CD4-positive, alpha-beta T cell treated with Interleukin-17A for 1 hour (primary cell): ENCODE data around the gene DCLRE1A.

Experiments used
- DNase-seq: peaks from one replicate; pipeline ENCODE4 v3.0.0-alpha.2; 2020

Gene DCLRE1A

GRCh38 chr10:113854013-113854760 is at the start of gene DCLRE1A, which contains the start of gene NHLRC2:
TSS of gene DCLRE1A (minus strand) at chr10:113854082. CDS start at chr10:113853182, 900 bp downstream.
TSS of gene NHLRC2 (plus strand) at chr10:113854661. CDS start at chr10:113854873, 212 bp downstream.
- DNase-seq, result peak; percentile 73

- DNase-seq, result no peak
Measured at GRCh38 chr10:113899952-113900598, 46.2 kb upstream of the DCLRE1A start.

GRCh38 chr10:113897693-113898618 is 44.1 kb upstream of the DCLRE1A start:
- DNase-seq, result no peak

- DNase-seq, result no peak
Measured at GRCh38 chr10:113895018-113895417, 41.1 kb upstream of the DCLRE1A start.

- no peak for DNase-seq
Measured at GRCh38 chr10:113894581-113894980, 40.7 kb upstream of the DCLRE1A start.

- no peak for DNase-seq
Measured at GRCh38 chr10:113893570-113893969, 39.7 kb upstream of the DCLRE1A start.

- DNase-seq, result no peak
Measured at GRCh38 chr10:113891476-113891875, 37.6 kb upstream of the DCLRE1A start.

GRCh38 chr10:113890769-113891168 is 36.9 kb upstream of the DCLRE1A start:
- DNase-seq, result no peak

- DNase-seq, result no peak
Measured at GRCh38 chr10:113889911-113890310, 36.0 kb upstream of the DCLRE1A start.

GRCh38 chr10:113882240-113882639 is 28.4 kb upstream of the DCLRE1A start:
- DNase-seq, result no peak

GRCh38 chr10:113880236-113880635 is 26.4 kb upstream of the DCLRE1A start:
- DNase-seq, result no peak

- no peak for DNase-seq
Measured at GRCh38 chr10:113879691-113880090, 25.8 kb upstream of the DCLRE1A start.

GRCh38 chr10:113876461-113876860 is 22.6 kb upstream of the DCLRE1A start:
- no peak for DNase-seq

- DNase-seq, result no peak
Measured at GRCh38 chr10:113875212-113875611, 21.3 kb upstream of the DCLRE1A start.

- DNase-seq, result no peak
Measured at GRCh38 chr10:113872139-113873030, 18.5 kb upstream of the DCLRE1A start.

GRCh38 chr10:113869789-113870188 is 15.9 kb upstream of the DCLRE1A start:
- DNase-seq, result no peak

GRCh38 chr10:113867904-113868303 is 14.0 kb upstream of the DCLRE1A start:
- no peak for DNase-seq

GRCh38 chr10:113866551-113867394 is 12.9 kb upstream of the DCLRE1A start:
- no peak for DNase-seq

GRCh38 chr10:113865901-113866300 is 12.0 kb upstream of the DCLRE1A start:
- DNase-seq, result no peak

- no peak for DNase-seq
Measured at GRCh38 chr10:113859261-113859660, 5.4 kb upstream of the DCLRE1A start.

- no peak for DNase-seq
Measured at GRCh38 chr10:113858541-113858940, 4.7 kb upstream of the DCLRE1A start.
